ENCODE results near the gene ACBD6.

The ACBD6 gene

DNA sequence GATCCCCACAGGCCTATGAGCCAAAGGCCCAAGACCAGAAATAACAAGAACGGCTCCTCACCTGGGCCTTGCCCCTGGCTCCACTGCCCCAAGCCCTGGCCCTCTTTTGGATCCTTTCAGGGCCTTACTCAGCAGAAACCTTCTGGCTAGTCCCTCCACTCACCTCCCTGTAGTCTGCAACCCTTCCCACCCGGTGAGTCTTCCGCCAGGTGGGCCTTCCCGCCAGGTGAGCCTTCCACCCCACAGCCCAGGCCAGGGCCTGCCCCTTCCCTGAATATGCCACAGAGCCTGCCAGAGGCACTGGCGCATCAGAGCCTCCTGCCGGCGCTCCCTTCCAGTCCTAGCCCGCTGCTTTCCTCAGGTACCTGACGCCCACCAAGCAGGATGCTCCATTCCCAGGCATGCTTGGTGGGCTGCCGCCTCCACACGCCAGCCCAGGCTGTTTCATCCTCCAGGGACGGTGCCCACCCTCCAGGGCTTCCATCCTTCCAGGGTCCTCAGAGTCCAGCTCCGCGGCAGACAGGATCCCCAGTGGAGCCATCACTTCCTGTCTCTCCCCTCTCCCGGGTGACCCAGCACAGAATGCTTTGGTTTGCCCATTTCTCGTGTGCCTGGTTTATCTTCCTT is 251.4 kb downstream of the ACBD6 start:
- TF ChIP-seq, protein P1, sequence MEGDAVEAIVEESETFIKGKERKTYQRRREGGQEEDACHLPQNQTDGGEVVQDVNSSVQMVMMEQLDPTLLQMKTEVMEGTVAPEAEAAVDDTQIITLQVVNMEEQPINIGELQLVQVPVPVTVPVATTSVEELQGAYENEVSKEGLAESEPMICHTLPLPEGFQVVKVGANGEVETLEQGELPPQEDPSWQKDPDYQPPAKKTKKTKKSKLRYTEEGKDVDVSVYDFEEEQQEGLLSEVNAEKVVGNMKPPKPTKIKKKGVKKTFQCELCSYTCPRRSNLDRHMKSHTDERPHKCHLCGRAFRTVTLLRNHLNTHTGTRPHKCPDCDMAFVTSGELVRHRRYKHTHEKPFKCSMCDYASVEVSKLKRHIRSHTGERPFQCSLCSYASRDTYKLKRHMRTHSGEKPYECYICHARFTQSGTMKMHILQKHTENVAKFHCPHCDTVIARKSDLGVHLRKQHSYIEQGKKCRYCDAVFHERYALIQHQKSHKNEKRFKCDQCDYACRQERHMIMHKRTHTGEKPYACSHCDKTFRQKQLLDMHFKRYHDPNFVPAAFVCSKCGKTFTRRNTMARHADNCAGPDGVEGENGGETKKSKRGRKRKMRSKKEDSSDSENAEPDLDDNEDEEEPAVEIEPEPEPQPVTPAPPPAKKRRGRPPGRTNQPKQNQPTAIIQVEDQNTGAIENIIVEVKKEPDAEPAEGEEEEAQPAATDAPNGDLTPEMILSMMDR (IDR thresholded peaks at IDR 0.05; ENCODE audit: low read depth, low read length, missing control alignments), result no peak

DNA sequence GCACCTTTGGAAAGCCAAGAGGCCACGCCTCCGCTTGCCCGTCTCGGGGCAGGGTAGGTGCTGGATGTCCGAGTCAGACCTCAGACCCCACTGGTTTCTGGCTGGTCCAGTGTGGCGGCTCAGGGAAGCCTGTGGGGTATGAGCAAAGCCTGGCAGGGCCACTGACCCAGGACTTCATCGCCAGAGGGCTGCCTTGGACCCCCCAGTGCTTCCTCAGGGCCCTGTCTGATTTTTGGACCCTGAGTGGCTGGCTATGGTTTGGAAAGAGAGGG is 251.9 kb downstream of the ACBD6 start:
- DNase-seq (ENCODE audit: low read depth), result no peak
- in situ Hi-C loops (cut with HindIII; ENCODE audit: low sequenced_read_pairs), result no loop called here
- H3K4me3 ChIP-seq (ENCODE audit: low read depth, low read length), result no peak overlapping the region
- TF ChIP-seq, protein P1 (IDR thresholded peaks at IDR 0.05; ENCODE audit: low read depth, low read length, missing control alignments), result no peak

More for the DNA sequence above, 251.4 kb downstream of the ACBD6 start:
- in situ Hi-C loops (cut with HindIII; ENCODE audit: low sequenced_read_pairs), result no loop called here
- no peak overlapping the region for H3K4me3 ChIP-seq (ENCODE audit: low read depth, low read length)
- DNase-seq (ENCODE audit: low read depth), result no peak

DNA sequence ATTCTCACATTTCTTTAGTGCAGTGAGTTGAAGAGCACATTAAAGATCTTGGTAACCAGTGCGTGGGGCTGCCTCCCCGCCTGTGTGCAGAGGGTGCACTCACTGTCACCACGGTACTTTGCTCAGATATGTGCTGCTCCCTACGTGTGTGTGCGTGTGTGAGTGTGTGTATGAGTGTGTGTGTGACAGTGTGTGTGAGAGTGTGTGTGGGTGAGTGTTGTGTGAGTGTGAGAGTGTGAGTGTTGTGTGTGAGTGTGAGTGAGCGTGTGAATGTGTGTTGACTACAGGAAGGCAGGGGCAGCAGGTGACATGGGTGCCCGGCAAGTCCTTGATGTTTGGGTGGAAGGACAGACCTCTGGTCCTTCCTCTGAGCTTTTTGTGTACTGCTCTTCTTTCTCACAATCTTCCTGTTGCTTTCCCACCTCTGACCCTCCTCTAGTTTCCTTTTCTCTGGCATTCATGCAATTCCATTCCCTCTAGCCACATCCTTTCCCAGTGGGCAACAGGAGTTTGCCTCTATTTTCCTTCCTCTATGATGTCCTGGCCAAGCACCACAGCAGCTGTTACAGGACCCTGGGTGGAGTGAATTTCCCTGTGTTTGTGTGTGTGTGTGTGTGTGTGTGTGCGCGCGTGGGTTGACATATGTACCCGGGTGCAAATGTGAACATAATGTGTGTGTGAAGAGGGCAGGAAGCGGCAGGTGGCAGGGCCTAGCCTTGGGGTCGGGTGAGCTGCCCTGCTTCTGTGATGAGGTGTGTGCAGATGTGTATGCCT is 252.5 kb downstream of the ACBD6 start:
- no peak overlapping the region for H3K4me3 ChIP-seq (ENCODE audit: low read depth, low read length)
- in situ Hi-C loops (cut with HindIII; ENCODE audit: low sequenced_read_pairs), result no loop called here
- TF ChIP-seq, protein P1 (IDR thresholded peaks at IDR 0.05; ENCODE audit: low read depth, low read length, missing control alignments), result no peak
- DNase-seq (ENCODE audit: low read depth), result no peak

GRCh38 chr1:180248731-180249681 is 253.4 kb downstream of the ACBD6 start:
- in situ Hi-C loops (cut with HindIII; ENCODE audit: low sequenced_read_pairs), result no loop called here
- TF ChIP-seq, protein P1 (IDR thresholded peaks at IDR 0.05; ENCODE audit: low read depth, low read length, missing control alignments), result no peak
- no peak for DNase-seq (ENCODE audit: low read depth)
- no peak overlapping the region for H3K4me3 ChIP-seq (ENCODE audit: low read depth, low read length)

DNA sequence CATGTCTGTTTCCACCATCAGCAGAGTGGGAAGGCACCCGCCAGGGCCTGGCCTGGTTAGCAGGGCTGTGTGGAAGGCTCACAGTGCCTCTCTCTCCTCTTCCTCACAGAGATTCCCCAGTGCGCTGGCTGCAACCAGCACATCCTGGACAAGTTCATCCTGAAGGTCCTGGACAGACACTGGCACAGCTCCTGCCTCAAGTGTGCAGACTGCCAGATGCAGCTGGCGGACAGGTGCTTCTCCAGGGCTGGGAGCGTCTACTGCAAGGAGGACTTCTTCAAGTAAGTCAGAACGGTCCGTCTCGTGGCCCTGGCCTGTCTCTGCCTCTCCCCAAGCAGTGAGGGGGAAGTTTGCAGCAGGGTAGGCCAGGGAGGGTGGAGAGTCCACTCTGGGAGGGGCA is 254.2 kb downstream of the ACBD6 start:
- DNase-seq (ENCODE audit: low read depth), result no peak
- H3K4me3 ChIP-seq (ENCODE audit: low read depth, low read length), result no peak overlapping the region
- in situ Hi-C loops (cut with HindIII; ENCODE audit: low sequenced_read_pairs), result no loop called here
- TF ChIP-seq, protein P1 (IDR thresholded peaks at IDR 0.05; ENCODE audit: low read depth, low read length, missing control alignments), result no peak

DNA sequence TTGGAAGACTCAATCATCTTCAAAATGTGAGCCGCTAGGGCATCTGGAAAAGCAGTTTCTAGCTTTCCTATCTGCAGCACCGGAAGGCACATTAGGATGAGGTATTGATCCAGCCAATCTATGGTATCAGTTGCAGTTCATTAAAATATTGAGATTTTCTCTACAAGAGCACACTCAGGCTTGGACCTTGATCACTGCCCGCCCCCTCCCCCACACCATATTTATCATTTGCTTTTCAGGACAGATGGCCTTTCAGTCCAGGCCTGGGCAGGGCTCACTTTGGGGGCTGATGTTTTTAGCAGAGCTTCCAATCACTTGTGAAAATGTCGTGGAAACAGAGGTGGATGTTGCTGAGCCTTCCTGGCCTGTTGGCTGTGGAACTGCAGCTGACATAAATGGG is 254.8 kb downstream of the ACBD6 start:
- in situ Hi-C loops (cut with HindIII; ENCODE audit: low sequenced_read_pairs), result no loop called here
- TF ChIP-seq, protein P1 (IDR thresholded peaks at IDR 0.05; ENCODE audit: low read depth, low read length, missing control alignments), result no peak
- H3K4me3 ChIP-seq (ENCODE audit: low read depth, low read length), result no peak overlapping the region
- DNase-seq (ENCODE audit: low read depth), result no peak

All from astrocyte of the cerebellum (primary cell).